HUES48 (cell line): ENCODE measurements around the gene LGALS13.
"Not testable (repeated sequence)": the region's sequence is repeated elsewhere in the genome, so short reads cannot be mapped to it uniquely, and the experiment has no call there.

Experiments
- H3K27ac ChIP-seq: one replicate; pipeline ENCODE4 v1.7.0; 2013; ENCODE audit warnings: low read depth, low read length, inconsistent platforms
- H3K27me3 ChIP-seq: 2 replicates; pipeline ENCODE4 v1.6.1; 2013; ENCODE audit warnings: mild to moderate bottlenecking, low read length; ENCODE audit not compliant: control insufficient read depth, insufficient read depth
- H3K36me3 ChIP-seq: 2 replicates; pipeline ENCODE4 v1.6.1; 2013; ENCODE audit warnings: low read length; ENCODE audit not compliant: control insufficient read depth, insufficient read depth
- H3K4me1 ChIP-seq: 2 replicates; pipeline ENCODE4 v1.6.1; 2013; ENCODE audit warnings: mild to moderate bottlenecking, low read length; ENCODE audit not compliant: control insufficient read depth, insufficient read depth
- H3K4me3 ChIP-seq: 2 replicates; pipeline ENCODE4 v1.5.1; 2013; ENCODE audit warnings: mild to moderate bottlenecking, low read depth, low read length
- H3K9ac ChIP-seq: 2 replicates; pipeline ENCODE4 v1.6.1; 2013; ENCODE audit warnings: mild to moderate bottlenecking, low read depth, low read length, moderate library complexity
- H3K9me3 ChIP-seq: 2 replicates; pipeline ENCODE4 v1.6.1; 2013; ENCODE audit warnings: low read length; ENCODE audit not compliant: control insufficient read depth, insufficient read depth

The LGALS13 gene

DNA sequence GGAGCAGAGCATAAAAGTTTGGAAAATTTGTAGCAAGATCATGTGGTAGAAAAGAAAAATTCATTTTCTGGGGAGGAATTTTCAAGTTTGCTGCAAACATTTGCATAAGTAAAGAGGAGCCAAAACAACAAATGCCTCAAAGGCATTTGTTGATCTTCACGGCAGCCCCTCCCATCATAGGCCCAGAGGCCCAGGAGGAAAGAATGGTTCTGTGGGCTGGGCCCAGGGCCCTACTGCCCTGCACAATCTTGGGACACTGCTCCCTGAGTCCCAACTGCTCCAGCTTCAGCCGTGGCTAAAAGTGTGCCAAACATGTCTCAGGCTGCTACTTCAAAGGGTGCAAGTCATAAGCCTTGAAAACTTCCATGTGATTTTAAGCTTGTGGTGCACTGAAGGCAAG lies 11.3 kb downstream of the LGALS13 start:
- no peak overlapping the region for H3K4me3 ChIP-seq
- H3K27me3 ChIP-seq: no peaks in the 10 kb centered on the region
- H3K36me3 ChIP-seq: no peaks in the 10 kb centered on the region
- H3K4me1 ChIP-seq: no peaks in the 10 kb centered on the region
- H3K9ac ChIP-seq: no peak overlapping the region
- peaks cover 22% of the 10 kb centered on the region for H3K9me3 ChIP-seq
- no peak overlapping the region for H3K27ac ChIP-seq

DNA sequence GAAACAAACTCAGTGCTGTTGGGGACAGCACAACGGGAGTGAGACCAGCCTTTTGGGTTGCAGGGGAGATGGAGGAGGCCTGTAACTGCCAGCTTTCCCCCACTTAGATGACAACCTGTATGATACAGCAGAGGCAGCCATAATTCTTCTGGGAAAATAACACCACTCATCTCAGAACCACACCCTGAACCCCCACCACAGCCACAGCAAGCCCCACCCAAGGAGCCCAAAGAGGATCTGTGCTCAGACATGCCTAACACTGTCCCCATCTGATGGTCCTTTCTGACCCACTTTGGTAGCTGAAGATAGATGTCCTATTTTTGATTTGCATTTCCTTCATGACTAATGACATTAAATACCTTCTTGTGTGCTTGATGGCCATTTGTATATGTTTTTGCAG lies 15.4 kb downstream of the LGALS13 start:
- Histone ChIP-seq H3K4me1 (no peaks in the 10 kb centered on the region), H3K9me3 (peaks cover 13% of the 10 kb centered on the region), H3K27ac (no peak overlapping the region), H3K4me3 (no peak overlapping the region), H3K27me3 (no peaks in the 10 kb centered on the region), H3K9ac (no peak overlapping the region), H3K36me3 (no peaks in the 10 kb centered on the region)

DNA sequence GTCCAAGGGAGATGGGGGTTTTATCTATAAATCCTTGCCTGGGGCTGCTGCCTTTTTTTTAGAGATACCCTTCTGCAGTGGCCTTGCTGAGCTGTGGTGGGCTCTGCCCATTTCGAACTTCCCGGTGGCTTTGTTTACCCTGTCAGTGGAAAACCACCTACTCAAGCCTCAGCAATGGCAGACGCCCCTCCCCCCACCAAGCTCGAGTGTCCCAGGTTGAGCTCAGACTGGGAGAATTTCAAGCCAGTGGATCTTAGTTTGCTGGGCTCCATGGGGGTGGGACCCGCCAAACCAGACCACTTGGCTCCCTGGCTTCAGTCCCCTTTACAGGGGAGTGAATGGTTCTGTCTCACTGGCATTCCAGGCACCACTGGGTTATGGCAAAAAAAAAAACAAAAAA lies 21.6 kb downstream of the LGALS13 start:
- no peaks in the 10 kb centered on the region for H3K9me3 ChIP-seq
- H3K4me1 ChIP-seq: peaks cover 7% of the 10 kb centered on the region; the same call in 1 of the 2 replicates
- no peaks in the 10 kb centered on the region for H3K27me3 ChIP-seq
- no peaks in the 10 kb centered on the region for H3K36me3 ChIP-seq
- no peak overlapping the region for H3K9ac ChIP-seq
- no peak overlapping the region for H3K4me3 ChIP-seq
- H3K27ac ChIP-seq: no peak overlapping the region

DNA sequence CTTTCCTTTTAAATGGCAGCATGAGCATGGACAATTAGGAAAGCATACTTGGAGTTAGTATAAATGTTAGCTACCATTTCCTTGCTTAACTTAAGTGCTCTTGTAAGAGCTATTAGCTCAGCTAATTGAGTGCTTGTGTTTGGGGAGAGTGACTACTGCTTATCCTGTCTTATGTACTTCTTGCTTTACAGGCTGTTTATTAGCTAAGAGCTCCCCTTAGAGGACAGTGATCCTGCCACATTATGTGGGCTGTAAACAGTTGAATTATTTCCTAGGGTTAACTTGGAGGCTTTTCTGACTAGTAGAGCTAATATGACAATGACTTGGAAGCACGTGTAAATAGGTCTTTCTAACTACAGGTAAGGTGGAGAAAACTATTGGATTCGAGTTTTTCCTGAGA lies 25.3 kb downstream of the LGALS13 start:
- not testable (repeated sequence) for H3K4me3 ChIP-seq, H3K9me3 ChIP-seq, H3K27me3 ChIP-seq, H3K27ac ChIP-seq, H3K9ac ChIP-seq, H3K36me3 ChIP-seq
- peaks cover 19% of the 10 kb centered on the region for H3K4me1 ChIP-seq

DNA sequence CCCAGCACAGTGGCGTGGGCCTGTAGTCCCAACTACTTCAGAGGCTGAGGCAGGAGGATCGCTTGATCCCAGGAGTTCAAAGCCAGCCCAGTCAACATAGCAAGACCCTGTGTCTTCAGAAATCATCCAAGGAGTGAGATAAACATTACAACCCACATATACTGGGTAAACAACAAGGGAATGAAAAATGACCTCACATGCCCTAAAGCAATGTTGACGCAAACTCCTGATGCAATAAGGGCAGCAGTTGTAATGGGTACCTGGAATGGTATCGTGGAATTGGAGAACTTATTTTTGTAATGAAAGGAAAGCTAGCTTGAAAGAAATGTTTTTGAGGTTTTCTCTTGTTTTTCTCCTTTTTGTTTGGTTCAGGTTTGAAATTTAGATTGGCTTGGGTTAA lies 28.9 kb downstream of the LGALS13 start:
- Histone ChIP-seq H3K36me3 (no peaks in the 10 kb centered on the region), H3K27me3 (no peaks in the 10 kb centered on the region), H3K27ac (no peak overlapping the region), H3K4me3 (no peak overlapping the region), H3K9me3 (no peaks in the 10 kb centered on the region), H3K9ac (no peak overlapping the region), H3K4me1 (peaks cover 12% of the 10 kb centered on the region; the same call in 1 of the 2 replicates)

DNA sequence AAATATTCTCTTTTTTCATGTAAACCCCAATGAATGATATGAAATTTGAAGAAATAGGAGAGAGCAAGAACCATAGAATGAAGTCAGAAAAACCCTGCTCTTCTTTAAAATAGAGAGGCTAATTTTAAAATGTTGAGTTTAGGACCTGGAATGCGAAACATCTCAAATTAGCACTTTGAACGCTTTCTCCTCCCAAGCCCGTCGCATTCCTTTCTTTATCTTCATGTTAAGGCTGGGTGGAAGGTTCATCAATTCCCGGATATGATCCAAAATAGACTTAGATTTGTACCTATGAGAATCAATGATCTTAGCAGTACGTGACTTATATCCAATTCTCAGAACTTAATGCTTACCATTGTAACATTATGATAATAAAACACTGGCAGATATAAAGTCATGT lies 29.3 kb downstream of the LGALS13 start:
- Histone ChIP-seq H3K4me3 (no peak overlapping the region), H3K27me3 (no peaks in the 10 kb centered on the region), H3K36me3 (no peaks in the 10 kb centered on the region)

DNA sequence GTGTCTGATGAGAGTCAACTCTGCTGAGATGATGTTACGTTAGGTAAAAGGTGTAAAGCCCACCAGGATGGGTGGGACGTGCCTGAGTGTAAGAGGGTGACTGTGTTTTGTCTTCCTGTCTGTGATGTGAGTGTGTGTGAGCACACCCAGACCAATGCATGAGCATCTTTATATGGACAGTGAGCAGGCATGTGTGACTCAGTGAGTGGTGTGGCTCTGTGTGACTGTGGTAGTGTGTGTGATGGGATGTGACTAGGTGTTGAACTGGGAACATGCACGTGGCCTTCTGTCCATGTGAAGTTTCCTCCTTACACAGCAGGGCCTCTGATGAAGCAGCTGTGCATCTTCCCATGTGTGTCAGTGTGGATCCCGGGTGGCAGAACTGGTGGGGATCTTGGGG lies 35.6 kb downstream of the LGALS13 start:
- H3K27me3 ChIP-seq: no peaks in the 10 kb centered on the region

More for the DNA sequence above, 29.3 kb downstream of the LGALS13 start:
- Histone ChIP-seq H3K9me3 (no peaks in the 10 kb centered on the region), H3K27ac (no peak overlapping the region), H3K9ac (no peak overlapping the region), H3K4me1 (peaks cover 12% of the 10 kb centered on the region; the same call in 1 of the 2 replicates)

DNA sequence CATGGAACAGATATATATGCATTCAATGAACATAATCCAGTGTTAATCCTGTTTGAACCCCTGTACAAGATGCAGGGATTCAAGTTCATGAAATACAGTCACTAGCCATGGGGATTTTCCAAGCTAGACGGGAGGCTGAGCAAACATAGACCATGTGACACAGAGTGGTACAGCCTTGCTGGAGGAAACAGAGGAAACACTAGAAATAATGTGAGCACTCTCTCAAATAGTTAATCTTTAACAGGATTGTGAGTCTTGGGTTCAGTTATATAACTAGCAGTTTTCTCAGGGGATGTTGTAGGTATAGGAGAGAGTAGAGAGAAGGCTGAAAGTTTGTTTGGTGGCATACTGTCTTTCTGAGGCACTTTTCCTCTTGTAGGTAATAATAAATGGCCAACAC lies 39.4 kb downstream of the LGALS13 start:
- H3K36me3 ChIP-seq: no peaks in the 10 kb centered on the region
- no peak overlapping the region for H3K4me3 ChIP-seq
- no peaks in the 10 kb centered on the region for H3K4me1 ChIP-seq
- H3K27me3 ChIP-seq: no peaks in the 10 kb centered on the region
- no peak overlapping the region for H3K9ac ChIP-seq
- H3K9me3 ChIP-seq: no peaks in the 10 kb centered on the region
- no peak overlapping the region for H3K27ac ChIP-seq

More for the DNA sequence above, 35.6 kb downstream of the LGALS13 start:
- Histone ChIP-seq H3K4me3 (no peak overlapping the region), H3K9ac (no peak overlapping the region), H3K27ac (no peak overlapping the region), H3K36me3 (no peaks in the 10 kb centered on the region), H3K9me3 (no peaks in the 10 kb centered on the region), H3K4me1 (no peaks in the 10 kb centered on the region)

DNA sequence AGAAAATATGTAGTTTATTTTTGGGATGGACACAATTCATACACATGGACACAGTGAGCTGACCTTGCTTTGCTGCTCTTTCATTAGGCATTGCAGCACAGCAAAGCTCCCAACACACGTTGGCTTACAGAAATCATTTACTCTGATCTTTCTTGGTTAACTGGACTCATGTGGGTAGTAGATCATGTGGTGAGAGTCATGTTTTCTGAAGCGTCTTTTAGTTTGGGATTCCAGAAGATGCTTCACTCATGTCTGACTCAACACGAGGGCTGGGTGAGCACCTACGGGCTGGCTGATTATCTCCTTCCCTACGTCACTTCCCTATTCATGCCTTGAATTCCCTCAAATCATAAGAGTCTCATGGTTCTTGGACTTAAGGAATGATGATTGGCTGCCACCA lies 41.3 kb downstream of the LGALS13 start:
- H3K27me3 ChIP-seq: no peaks in the 10 kb centered on the region

DNA sequence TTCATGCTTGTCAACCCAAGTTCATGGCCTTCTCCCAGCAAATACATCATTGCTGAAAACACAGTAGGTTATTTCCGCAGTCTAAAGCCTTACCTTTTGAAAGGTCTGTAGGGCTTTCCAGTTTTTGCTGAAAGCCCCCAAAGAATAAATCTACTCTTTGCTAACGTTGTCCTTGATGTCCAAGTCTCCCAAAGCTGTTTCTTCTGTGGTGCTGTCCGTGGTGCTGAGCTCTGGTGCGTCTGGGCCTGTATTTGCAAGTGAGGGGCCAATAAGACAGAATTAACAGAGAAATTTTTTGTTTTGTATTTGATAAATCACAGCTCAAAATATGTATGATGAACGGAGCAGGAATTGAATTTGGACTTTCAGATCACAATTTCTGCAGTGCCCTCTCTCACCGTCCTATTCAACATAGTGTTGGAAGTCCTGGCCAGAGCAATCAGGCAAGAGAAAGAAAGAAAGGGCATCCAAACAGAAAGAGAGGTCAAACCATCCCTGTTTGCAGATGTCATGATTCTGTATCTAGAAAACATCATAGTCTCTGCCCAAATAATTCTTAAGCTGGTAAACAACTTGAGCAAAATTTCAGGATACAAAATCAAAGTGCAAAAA lies 43.6 kb downstream of the LGALS13 start:
- Histone ChIP-seq H3K27ac (no peak overlapping the region), H3K9me3 (no peaks in the 10 kb centered on the region), H3K36me3 (no peaks in the 10 kb centered on the region), H3K4me3 (no peak overlapping the region), H3K27me3 (no peaks in the 10 kb centered on the region), H3K9ac (no peak overlapping the region), H3K4me1 (no peaks in the 10 kb centered on the region)

More for the DNA sequence above, 41.3 kb downstream of the LGALS13 start:
- Histone ChIP-seq H3K4me1 (no peaks in the 10 kb centered on the region), H3K36me3 (no peaks in the 10 kb centered on the region), H3K4me3 (no peak overlapping the region), H3K9ac (no peak overlapping the region), H3K9me3 (no peaks in the 10 kb centered on the region), H3K27ac (no peak overlapping the region)

DNA sequence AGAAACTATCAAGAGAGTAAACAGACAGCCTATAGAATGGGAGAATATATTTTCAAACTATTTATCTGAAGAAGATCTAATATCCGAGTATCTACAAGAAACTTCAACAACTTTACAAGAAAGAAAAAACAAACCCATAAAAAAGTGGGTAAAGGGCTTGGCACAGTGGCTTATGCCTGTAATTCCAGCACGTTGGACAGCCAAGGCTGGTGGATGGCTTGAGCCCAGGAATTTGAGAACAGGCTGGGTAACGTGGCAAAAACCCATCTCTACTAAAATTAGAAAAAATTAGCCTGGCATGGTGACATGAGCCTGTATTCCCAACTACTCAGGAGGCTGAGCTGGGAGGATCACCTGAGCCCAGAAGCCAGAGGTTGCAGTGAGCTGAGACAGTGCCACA lies 45.6 kb downstream of the LGALS13 start:
- H3K27ac ChIP-seq: no peak overlapping the region
- H3K4me3 ChIP-seq: no peak overlapping the region
- no peaks in the 10 kb centered on the region for H3K9me3 ChIP-seq

More for the DNA sequence above, 45.6 kb downstream of the LGALS13 start:
- H3K36me3 ChIP-seq: no peaks in the 10 kb centered on the region
- no peak overlapping the region for H3K9ac ChIP-seq
- H3K4me1 ChIP-seq: no peaks in the 10 kb centered on the region
- no peaks in the 10 kb centered on the region for H3K27me3 ChIP-seq
